HS-27A (cell line): ENCODE data around the gene POLL.

Experiments used
- DNase-seq: peaks from one replicate; pipeline ENCODE4 v3.0.0-alpha.2; 2012; ENCODE audit warnings: low read depth, missing footprints

POLL gene

DNA sequence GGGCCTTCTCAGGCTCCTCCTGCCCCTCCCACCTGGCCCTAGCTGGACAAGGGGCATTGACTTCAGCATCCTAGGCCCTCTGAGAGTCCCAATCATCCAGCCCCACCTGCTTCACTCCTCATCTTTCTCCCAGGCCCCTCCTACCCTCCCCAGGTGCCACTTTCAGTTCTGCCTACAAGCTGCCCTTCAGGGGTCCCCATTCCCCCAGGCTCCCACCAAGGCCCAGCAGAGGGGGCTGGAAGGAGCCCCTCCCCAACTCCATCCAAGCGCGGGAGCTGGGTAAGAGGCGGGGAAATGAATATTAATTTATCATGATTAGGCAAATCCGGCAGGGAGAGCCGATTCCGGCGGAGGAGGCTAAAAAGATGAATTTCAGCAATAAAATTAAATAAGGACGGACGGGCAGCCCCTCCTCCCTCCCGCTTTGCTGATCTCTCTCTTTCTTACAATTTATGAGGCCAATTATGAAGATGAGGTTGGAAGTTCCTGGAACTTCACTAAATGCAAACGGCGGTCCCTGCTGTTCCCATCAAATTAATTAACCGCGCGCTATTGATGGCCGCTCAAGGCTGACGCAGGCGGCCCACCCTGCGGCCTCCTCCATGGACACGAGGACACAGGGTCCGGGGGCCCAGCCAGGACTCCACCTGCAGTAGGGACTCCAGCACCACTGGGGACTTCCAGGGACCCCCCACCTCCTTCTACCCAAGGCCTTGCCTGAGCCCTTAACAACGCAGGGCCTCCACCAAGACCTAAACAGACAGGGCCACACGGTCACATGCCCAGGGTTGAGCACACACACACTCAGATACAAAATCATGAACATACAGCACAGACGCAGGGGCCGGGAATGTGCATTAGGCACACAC lies 13.9 kb downstream of the POLL start:
- DNase-seq, result no peak

DNA sequence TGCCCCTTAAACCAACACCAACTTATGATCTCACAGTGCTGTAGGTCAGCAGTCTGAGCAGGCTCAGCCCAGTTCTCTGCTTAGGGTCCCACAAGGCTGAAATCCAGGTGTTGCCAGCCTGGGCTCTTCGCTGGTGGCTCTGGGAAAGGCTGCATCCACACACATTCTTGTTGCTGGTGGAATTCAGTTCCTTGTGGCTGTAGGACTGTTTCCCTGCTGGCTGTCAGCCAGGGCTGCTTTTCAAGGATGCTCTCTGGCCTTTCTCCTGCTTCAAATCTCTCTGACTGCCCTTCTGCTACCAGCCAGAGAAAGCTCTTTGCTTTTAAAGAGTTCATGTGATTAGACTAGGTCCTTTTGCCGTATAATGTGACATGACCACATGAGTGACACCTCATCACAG lies 15.3 kb downstream of the POLL start:
- no peak for DNase-seq

DNA sequence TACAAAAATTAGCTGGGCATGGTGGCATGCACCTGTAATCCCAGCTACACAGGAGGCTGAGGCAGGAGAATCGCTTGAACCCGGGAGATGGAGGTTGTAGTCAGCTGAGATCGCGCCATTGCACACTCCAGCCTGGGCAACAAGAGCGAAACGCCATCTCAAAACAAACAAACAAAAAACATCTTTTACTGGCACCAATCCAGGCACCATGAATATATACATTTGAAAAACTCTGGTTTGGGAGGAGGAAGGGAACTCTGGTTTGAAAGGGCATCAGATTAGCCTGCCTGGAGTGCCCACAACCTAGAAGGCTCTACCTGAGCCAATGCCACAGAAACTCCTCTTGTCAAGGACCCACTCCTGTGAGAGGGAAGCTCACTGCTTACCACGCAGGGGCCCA lies 15.9 kb downstream of the POLL start:
- no peak for DNase-seq

DNA sequence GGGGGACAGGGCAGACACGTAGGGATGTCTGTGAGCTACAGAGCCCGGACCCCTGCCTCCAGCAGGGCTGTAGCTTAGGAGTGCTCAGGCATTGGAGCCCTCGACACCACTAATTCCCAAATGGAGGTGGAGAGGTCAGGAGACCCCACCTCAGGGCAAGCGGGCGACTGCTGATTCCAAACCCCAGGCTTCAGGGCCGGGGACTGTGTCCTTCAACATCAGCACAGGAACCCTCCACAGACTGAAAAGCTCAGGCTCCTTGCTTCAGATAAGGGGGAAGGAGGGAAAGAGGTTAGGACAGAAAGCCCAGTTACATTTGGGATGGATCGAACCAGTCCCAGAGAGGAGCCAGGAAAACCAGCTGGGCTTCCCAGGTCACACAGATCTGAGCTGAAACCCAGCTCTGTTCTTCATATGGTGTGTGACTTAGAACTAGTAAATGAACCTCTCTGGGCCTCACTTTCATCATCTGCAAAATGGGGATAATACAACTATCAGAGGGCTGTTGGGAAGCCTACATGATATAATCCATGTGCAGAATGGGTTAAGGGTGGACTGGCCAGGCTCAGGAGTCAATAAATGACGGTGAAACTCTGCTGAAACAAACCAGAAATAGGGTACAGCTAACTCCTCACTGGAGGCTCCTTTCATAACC lies 16.7 kb downstream of the POLL start:
- DNase-seq, result no peak

DNA sequence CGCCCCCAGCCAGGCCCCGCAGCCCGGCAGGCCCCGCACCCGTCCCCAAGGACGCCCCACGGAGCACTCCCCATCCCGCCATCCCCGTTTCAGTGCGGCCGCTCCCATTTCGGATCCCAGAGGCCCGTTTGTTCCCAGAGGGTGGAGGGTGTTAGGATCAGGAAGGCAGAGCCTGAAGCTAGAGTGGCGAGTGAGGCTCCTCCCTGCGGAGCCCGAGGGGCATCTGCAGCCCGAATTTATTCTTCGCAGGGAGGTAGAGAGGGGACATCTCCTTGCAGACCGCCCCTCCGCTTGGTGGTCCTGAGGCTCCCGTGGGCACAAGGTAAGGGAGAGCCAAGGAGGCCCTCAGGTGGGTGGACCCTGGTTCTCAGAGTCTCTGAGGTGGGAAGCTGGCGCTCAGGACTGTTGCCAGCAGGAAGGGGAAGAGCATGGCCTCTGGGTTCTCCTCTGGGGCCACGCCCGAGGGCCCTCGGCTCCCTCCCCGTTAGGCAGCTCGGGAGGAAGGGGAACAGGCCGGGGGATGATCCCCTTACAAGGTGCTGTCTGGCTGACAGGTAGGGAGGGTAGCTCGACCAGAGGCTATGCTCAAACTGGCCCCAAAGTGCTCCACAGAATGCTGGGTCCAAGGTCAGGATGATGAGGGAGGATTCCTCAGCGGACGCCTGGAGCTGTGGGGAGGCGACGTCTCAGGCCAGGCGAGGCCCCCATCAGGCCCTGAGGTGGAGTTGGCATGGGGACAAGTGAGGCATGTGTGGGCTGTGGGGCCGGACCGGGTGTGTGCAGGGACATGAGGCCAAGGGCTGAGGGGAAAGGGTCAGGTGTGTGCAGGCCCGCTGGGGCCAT lies 17.4 kb downstream of the POLL start:
- DNase-seq, result no peak

DNA sequence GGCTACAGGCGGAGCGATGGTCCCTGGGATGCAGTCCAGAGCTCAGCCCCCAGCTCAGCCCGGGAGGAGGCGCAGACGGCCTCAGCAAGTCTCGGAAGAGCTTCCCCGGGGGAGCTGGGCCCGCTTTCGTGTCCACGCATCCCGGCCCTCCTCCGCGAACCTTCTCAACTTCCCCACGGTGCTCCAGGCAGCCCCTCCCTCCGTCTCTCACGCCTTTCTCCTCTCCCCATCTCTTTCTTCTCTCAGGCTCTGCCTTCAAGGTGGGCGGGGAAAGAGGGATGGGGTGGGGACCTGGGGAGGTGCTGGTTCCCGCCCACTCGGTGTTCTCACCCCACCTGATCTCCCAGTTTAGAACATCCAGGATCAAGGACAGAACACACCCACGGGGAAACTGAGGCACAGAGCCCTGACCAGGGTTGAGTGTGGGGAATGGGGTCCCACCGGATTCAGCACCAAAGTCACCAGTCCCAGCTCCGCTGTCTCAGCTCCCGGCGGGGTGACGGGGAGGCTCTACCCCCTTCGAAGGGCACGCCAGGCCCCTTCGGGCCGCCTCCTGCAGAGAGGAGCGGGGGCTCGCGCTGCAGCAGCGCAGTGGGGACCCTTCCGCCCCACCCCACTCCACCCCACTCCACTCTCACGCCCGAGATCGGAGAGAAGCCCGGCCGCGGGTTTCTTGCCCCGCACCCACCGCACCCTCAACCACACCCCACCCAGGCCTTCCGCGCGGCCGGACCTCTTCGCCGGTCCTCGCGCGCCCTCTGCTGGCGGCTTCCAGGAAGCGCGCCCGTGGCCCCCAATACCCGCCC lies 18.2 kb downstream of the POLL start:
- no peak for DNase-seq

DNA sequence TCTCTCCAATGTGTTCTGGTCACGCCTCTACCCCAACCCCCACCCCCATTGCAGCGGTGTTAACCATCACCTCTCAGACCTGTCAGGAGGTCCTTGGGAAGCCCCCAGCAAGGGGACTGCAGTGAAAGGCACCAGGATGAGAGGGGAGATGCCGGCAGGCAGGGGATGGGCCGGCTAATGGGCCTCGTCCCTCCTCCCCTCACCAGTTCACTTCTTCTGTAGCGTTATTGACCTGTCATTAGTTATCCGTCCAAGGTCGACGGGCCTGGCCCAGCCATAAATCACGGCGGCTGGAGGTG lies 18.8 kb downstream of the POLL start:
- DNase-seq, result no peak

DNA sequence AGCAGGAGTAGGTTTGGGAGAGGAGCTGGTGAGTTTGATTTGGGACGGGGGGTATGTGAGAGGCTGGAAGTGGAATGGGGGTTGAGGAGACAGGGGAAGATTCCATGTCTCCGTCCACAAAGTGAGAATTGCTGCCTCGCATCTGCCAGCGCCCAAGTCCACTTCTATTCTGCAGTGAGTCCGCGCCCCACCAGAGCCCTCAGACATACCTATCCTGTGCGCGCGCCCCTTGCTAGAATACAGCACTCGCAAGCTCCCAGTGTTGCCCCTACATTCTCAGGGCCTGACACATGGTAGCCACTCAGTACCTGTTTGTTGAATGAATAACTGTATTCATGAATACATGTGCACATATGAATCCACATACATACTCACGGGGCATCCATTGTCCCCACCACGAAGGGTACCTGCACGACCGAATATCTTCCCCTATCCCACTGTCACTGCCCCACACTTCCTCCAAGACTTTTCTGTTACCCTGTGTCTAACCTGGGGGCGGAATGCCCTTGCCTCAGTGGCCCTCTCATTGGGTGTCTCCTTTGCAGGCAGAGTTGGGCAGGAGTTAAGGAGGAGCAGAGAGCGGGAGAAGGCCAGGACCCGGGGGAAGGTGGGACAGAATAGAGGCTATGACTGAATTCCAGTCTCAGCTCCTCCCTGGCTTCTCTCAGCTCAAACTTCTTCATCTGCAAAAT lies 19.9 kb downstream of the POLL start:
- DNase-seq, result no peak

DNA sequence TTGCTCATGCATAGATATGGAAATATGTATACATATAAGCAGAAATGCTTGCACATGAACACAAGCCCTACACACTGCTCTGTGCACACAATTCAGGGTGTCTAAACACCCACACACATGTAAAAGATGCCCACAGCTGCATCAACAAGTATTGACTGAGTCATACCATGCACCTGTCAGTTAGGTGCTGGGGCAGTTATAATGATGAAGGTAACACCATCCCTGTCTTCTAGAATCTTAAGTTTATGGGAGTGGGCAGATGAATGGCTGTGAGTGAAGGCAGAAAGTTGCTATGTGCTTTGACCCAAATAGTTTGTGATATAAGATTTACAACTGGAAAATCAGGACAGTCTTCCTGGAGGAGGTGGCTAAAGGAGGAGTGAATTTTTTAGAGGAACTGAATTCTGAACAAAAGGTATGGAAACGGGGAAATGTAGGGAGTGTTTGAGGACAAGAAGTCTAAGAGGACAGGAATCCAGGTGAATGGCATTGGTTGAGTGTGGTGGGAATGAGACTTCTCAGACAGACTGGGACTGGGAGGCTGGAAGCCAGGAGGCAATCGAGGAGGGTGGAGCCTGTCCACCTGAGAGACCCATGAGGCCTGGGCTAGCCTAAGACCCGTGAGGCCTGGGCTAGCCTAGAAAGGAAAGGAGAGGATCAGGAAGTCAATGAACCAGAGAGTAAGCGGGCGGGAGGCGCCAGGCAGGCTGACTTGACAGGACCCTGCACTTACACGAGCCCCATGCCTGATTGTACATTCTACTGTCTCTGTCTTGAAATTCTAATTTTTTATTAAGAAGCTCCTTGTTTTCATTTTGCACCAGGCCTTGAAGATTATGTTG lies 20.7 kb downstream of the POLL start:
- DNase-seq, result no peak

DNA sequence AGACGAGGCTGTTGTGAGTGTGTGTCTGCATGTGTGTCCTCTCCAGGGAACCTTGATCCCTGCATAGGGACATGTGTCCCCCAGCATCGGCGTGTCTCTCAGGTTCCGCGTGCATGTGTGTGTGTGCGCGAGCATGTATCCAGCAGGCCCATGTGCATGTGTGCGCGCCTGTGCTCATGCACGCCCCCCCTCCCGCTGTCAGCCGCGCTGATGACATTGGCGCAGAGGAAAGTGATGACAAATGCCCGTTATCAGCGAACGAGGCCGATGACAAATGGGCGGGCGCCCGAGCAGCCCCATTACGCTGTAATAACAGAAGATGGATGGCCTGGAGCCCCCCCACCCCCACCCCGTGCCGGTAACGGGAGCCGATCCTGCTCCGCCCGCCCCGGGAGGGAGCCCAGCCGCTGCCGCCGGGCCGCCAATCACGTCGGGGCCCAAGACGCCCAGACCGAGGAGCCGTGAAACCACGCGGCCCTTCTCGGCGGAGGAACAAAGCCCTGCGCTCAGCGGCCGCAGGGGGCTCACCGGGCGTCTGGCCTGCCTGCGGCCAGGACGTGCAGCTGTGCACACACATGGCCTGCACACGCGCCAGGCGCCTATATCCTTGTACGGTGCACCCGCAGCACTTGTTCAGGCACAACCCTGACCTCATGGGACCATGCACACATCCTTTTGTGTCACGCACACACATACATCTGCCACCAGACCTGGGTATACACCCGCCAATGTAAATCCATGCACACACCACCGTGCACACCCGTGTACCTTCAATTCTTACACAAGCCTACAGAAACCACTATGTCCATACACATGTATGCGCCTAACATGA lies 21.5 kb downstream of the POLL start:
- DNase-seq, result no peak

DNA sequence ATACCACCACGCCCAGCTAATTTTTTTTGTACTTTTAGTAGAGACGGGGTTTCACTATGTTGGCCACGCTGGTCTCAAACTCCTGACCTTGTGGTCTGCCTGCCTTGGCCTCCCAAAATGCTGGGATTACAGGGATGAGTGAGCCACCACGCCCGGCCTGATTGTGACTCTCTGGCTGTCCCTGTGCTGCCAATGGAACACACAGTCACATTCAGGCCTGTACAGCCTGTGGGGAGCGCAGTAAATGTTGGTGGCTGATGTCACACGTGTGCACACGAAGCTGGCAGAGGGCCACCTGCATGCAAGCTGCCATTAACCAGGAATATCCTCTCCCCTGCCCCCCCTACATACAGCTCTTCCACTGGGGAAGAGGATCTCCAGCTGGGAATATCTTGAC lies 22.1 kb downstream of the POLL start:
- no peak for DNase-seq

DNA sequence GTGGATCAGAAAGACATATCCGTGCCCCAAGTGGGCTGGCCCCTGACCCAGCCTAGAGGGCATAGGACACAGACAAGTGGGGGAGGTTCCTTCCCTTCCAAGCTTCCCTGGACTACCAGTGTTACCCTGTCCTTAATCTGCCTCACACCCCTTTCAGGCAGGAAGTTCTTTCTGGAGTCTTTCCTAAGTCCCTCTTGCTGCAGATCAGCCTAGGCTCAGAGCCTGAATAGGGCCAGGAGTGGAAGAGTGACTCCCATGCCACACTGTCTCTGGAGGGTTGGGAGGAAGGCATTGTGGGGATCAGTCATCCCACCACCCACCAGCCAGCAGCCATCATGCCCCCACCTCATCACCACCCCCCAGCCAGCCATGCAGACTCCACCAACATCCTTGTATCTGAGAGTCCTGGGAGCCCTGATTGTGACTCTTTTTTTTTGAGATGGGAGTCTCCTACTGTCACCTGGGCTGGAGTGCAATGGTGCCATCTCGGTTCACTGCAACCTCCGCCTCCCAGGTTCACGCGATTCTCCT lies 22.6 kb downstream of the POLL start:
- no peak for DNase-seq

DNA sequence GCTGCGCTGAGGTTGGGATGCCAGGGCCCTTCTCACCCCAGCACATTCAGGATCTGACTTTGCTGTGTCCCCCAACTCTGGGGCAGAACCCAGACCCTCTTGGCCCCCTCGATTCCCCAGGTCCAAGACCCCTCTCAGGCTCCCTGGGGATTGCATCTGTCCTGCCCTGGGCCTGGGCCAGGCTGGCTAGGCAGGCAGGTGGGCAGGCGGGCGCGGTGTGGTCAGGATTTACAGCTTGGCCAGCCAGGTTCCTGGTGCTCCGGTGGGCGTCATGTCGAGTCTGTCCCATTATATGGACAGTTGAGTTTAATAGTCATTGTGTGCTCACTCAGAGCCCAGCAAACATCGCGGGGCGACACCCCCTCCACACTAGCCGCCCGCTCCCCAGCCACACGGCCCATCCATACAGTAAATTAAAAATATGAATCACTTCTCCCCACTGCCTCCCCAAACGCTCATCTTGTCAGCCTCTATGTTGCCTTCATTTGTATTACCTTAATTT lies 23.5 kb downstream of the POLL start:
- DNase-seq, result no peak

DNA sequence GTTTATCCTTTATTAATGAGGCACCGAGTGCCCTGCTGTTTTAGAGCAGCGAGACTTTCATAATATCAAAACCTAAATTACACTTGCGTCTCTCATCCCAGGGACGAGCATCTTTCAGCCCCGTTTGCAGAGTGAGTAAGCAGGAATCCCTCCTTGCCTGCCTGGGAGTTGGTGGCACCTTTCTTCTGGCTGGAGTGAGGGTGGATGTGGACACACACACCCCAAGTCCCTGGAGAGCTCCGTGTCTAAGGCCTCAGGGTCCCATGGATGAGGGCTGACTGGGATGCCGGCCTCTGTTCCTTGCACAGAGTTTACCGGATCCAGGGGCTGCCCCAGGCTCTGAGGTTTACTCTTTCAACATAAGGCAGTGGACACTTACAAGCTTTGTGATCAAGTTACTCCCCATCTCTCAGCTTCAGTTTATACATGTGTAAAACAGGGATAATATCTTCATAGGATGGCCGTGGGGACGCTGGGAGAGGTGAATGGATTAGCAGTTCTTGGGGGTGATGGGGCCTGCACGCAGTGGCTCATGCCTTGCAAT lies 24.5 kb downstream of the POLL start:
- DNase-seq, result no peak

DNA sequence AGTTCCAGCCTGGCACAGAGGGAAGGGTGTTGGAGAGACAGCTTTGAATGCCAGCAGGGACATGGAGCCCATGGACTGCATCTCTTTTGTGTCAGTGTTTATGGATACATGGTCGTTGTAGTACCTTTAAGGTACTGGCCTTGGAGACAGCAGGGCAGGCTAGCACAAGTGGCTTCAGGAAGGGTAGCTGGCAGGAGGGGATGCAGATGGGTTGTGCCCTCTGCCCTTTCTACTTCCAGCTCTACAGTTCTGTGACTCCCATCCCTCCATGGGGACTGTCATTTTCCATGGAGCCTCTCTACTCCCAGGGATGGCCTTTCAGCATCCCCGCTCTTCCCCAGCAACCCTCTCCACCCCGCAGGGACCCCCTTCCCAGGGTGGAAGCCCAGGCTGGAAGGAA lies 25.1 kb downstream of the POLL start:
- DNase-seq, result no peak

DNA sequence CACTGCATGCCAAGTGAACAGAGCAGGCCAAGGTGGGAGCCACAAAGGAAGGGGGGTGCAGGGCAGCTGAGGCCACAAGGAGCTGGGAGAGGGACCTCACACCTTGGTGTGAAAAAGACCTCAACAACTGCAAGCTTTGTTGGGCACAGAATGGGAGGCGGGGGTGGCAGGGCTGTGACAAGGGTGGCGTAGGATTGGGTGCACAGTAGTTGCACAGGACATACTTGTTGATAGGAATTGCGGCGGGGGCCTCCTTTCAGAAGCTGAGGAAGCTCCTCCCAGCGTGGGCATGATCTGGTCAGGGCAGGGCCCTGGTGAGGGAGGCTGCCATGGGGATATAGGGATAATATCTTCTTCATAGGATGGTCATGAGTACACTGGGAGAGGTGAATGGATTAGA lies 25.8 kb downstream of the POLL start:
- DNase-seq, result no peak

DNA sequence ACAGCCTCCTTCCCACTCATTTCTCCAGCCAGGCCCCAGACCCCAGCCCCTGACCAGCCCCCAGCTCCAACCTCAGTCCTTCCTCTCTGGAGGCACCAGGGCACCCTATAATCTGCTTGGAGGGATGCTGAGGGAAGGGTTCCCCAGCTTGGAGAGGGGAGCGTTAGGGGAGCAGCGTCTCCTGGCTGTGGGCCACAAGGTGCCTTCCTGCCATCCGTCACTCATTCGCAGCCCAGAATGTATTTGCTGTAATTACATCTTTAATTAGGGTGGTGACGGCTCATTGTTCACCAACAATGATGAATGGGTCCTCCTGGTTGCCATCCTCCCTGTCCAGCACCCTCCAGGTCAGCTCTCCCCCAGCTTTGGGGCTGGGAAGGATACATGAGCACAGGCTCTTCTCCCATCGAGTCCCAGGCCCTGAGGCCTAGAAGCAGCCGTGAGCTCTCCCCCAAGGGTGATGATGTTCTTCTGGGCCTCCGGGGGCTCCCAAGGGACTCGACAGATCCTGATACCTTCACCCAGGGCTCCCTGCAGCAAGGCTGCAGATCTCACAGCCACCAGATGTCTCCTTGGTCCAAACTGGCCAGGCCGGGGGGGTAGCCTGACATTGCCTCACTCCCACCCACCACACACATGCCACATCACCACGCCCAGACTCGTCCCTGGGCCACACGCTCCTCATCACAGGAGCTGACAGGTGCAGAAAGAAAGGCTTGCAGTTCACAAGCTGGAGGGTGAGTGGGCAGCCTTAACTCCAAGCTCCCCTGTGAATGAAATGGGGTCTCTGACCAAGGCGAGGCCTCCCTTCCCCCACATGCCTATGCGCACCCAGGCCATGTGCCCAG lies 26.8 kb downstream of the POLL start:
- no peak for DNase-seq
